ENCODE data around the gene ZBTB48.

ZBTB48 gene

DNA sequence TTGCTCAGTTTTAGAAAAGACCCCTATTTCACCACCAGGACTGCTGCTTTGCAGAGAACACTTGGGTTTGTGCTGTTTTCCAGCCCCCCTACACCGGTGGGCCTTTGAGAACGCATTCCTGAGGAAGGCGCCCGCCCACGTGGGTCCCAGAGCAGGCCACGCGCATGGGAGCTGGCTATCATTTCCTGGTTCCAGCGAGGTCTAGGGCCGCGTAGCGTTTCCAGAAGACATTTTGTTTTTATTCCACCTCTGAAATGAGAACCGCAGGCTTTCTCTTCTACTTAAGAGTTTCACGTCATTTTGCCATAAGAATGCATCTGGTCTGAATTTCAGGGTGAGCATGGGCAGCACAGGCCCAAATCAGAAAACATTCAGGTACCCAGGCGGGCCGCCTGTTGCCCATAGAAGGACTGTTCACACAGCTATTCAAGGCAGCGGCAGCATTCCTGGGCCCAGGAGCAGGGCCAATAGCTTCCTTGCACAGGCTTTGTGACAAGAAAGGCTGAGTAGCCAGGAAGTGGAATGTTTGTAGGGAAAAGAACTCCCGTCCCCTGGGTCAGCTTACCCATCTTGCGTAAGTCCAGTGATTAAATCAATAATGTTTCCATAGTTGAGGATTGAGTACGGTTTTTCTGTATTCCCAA lies 24.2 kb downstream of the ZBTB48 start:
- DNase-seq (ENCODE audit: low read depth in 2 of 3, low spot score in 1 of 3) = no peak

DNA sequence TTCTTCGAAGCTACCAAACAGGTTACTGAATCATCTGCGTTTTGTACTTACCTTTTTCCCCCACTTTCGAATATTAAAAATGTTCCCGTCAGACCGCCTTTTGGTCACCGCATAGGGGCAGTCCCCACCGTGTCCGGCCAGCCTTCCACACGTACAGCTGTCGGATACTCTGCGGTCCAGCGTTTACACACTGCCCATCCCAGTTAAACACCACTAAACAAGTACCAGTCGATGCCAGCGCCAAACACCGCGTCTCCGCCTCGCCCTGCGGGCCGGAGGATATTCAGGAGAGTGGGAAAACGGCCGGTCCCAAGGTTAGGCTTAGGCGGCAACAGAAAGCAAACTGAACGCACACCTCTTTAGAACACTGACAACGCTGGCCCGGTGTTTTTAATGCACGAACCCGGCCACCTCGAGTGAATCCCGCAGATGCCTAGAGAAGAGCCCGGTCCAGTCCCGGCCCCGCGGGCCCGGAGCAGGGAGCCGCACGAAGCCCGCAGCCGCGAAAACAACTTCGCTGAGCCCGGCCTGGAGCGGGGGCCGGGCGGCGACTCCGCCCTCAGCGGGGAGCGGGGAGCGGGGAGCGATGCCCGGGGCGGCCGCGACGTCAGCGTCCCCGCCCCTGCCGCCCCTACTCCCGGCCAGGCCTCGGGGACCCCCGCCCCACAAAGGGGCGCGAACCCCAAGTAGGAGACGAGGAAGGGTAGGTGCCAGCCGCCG lies 33.0 kb downstream of the ZBTB48 start:
- DNase-seq (ENCODE audit: low read depth in 2 of 3, low spot score in 1 of 3) = no peak

DNA sequence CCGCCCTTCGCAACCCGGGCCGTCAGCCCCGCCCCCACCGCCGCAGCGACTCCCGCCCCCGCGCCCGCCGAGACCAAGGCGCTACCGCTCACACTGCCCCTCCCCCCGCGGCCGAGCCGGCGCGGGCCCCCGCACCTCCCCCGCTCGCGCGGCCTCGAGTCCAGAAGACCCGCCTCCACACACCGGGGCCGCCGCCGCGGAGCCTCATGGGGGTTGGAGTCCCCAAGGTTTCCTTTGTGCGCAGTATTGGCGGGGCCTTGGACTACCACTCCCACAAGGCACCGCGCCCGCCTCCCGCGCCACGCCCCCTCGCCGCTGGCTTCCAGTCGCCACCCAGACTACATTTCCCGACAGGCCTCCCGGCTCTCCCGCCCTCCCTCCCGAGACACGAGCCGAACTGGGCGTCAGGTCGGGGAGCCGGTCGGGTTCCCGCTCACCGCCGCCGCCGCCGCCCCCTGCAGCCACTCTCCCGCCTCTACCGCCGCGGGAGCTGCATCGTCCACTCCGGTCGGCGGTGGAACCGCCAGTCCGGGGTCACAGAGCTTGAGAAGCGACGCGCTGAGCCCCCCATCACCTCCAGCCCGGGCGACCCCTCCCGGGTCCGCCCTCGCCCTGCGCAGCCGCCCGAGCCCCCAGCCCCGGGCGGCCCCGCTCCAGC lies 33.7 kb downstream of the ZBTB48 start, which contains the start of gene PHF13:
Gene PHF13 (plus strand): TSS at position 371 of the 658 bp plus-strand sequence. CDS start 336 bp downstream, outside the sequence.
- DNase-seq (ENCODE audit: low read depth in 2 of 3, low spot score in 1 of 3) = peak; percentile 99 to 100 (median 100)

DNA sequence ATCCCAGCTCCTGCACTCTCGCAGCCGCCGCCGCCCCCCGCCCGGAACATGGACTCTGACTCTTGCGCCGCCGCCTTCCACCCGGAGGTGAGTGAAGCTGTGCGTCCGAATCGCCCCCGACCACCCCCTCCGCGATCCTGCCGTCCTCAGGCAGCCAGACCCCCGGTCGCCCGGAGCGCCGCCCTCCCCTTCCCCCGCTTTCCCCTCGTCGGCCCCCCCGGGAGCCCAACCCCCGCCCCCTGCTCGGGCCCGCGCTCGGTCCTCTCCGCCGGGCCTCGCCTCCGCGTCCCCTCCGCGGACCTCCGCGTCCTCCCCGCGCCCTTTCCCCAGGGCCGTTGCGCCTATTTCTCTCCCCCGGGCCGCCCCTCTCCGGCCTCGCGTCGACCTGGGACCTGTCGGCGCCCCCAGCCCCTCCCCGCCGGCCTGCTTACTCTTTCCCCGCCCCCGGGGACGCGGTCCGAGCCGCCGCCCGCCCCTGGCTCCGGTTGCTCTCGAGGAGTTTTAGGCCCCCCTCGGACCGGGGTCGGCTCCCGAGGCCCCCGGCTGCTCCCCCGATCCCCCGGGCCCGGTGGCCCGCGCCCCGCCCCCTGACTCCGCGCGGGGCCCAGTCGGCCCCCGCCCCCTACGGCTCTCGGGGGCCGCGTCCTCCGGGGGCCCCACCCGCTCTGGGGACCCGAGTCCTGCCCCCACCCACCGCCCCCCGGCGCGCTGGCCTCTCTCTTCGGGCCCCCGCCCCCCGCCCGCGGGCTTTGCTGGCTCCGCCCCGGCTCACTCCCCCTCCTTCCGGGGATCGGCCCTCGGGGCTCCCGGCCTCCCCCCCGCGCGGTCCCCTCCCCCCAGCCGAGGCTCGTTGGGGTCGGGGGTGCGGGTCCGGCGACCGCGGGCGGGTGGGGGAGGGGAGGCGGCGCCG lies 34.5 kb downstream of the ZBTB48 start:
- peak in 1 of 3 donors; percentile 45 for DNase-seq (ENCODE audit: low read depth in 2 of 3, low spot score in 1 of 3)

DNA sequence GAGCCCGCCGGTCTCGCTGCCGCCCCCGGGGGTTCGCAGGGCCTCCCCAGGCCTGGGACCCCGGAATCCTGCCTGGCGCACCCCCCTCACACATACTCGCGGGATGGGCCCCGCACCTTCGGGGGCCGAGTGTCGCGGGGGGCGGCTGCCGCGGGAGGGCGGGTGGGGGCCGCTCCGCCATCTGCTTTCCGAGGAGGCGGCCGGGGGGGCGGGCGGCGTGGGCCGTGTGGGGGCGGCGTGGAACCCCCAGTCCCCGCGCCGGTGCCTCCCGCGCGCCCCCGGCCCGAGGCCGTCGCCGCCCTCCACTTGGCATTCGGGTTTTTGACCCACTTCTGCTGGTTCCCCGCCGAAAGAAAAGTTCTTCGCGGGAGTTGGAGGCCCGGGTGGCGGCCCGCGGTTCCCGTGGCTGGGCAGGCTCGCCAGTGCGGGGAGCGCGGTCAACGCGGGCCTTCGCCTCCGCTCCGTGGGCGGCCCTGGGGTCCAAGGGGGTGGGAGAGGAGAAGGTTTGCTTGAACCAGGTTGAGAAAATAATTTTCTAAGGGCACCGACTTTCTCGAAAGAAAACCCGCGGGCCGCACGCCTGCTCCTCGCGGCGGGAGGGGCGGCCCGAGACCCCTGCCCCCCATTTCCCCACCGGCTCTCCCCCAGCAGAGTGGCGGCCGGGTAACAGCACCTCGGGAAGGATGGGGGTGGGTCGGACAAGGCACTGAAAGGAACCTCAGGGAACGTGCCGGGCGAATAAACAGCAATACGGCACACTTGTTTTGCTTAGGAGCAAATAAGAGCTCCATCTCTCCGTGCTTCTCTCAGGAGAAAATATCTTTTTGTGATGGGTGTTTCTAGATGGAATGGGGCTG lies 35.4 kb downstream of the ZBTB48 start:
- DNase-seq (ENCODE audit: low read depth in 2 of 3, low spot score in 1 of 3) = no peak

DNA sequence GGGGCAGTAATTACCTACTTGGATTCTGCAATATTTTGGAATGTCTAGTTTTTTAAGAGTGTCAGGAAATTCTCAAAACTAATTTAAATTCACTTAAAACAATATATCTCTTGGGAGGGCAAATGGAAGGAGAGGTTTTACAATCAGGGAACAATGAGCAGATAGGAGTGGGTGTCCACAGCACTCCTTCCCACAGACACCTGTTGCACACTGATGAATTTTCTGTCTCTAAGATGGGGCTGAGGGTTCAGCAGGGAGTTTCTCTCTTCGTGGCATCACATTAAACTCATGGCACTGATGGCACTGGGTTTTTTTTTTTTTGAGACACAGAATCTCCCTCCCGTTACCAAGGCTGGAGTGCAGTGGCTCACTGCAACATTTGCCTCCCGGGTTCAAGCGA lies 39.3 kb downstream of the ZBTB48 start:
- no peak for DNase-seq (ENCODE audit: low read depth in 2 of 3, low spot score in 1 of 3)

DNA sequence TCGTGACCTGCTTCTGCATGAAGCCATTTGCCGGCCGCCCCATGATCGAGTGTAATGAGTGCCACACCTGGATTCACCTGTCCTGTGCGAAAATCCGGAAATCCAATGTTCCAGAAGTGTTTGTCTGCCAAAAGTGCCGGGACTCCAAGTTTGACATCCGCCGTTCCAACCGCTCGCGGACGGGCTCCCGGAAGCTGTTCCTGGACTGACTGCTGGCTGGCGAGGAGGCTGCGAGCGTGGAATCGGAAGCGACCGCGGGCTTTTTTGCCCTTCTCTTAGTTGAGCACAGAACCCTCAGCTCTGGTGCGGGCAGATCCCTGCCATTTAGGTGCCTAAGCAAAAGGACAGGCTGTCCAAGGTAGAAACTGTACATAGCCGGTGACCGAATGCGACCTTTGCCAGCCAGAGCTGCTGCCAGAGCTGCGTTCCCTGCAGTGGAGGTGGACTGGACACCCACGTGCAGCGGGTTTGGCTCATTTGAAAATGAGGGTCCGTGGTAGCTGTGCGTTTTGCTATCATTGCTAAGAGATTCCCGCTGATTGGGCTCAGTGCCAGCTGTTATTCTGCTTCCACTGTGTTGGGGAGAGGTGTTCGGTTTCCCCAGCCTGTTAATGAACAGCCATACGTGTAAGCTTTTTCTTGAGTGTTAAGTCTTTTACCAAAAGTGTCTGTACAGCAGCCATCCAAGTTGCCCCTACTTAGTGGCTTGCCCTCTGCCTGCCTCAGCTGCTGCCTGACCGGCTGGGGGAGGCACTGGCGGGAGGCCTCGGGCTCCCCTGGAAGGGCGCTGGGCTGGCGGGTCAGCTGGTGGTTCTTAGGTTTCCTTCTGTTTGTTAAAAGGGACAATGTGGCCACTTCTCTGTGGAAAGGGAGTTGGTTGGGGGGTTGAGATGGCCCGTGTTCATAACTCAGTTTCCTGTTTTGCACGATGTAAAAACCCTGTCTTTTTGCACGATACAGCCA lies 41.9 kb downstream of the ZBTB48 start:
- DNase-seq (ENCODE audit: low read depth in 2 of 3, low spot score in 1 of 3) = no peak

DNA sequence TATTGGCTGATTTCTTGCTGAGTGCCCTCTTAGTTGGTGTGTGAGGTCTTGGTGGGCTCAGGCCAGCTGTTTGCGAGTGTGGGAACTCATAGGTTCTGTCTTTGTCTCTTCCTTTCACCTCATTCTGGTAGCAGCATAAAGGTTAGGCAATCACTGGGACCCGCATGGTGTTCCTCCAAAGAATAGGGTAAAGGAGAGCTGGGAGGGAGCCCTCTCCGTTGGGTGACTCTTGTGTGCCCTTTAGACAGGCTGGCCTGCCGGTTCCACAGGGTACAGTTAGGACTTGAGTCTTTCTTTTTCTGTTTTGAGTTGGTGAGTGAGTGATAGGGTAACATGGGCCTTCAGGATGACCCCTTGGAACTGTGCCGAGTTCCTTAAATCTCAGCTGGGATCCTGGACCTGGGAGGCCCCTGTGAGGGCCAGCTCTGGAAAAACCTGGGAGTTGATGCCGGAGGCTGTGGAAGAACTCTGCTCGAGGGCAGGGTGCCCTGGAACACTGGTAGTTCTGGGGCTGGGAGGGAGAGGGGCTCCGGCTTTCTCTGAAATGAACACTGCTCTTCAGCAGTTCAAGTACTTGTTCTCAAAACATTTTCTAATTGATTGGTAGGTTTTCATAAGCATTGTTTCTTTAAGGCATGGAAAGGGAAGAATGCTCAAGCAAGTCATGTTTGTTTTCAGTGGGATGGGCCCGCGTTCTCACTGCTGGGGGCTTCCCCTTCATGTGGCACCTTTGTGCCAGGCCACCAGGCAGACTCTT lies 42.8 kb downstream of the ZBTB48 start:
- DNase-seq (ENCODE audit: low read depth in 2 of 3, low spot score in 1 of 3) = no peak

DNA sequence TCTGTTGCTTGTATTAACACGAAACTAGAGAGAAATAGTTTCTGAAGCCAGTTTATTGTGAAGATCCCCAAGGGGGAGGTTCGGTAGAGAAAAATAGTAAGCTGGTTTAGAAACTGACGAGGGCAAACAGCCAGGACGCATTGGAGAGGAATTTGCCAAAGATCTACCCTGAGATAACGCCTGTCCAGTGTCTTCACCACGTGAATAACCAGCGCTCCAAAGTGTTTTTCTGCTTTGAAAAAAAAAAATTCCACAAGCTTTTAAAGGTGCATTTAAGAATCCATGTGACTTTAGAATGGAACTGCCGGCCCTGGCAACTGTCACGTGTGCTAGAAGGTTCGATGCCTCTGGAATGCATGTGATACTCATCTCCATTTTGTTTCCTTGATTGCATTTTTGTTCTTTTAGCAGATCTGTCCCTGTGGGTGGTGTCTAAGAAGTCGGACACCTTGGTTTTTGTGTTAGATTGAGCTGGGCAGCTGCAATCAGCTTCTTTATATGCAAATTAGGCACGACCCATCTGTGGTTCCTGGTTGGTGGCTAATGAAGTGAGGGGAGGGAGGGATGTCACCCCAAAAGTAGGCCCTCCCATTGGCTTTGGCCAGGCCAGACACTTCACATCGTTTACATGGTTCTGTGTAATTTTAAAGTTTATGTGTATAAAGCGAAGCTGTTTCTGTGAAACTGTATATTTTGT lies 43.6 kb downstream of the ZBTB48 start:
- DNase-seq (ENCODE audit: low read depth in 2 of 3, low spot score in 1 of 3) = no peak

DNA sequence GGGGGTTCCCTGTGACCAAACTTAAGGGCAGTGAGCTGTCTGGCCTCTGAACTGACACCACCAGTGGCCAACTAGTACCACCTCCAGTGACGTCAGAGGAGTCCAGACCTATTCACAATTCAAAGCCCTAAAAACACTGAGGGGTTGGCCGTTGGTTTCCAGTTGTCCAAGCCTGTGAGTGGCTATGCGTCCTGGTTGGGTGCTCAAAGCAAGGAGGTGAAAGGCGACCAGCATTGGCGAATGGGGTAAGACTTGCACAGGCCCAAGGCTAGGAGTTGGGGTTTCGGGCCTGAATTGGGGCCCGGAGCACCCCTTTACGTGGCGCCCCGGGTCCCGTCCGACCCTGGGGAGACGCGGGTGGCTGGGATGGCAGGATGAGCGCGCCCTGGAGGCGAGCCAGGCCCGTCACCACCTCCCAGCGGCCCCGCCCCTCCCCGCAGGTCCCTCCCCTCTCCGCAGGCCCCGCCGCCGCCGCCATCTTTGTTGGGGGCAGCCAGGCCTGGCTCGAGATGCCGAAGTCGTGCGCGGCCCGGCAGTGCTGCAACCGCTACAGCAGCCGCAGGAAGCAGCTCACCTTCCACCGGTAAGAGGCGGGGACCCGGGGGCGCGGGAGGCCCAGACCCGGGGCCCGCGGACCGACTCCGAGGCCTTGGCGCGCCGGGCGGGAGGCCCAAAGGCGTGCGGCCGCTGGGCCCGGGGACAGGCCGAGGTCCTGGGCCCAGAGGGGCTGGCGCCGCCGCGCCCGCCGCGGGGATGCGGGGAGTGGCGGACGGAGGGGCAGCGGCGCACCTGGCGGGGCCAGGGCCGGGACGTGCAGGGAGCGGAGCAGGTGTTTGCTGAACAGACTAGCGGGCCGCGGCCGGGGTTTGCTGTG lies 45.2 kb downstream of the ZBTB48 start, which contains the start of gene THAP3:
Gene THAP3 (plus strand): TSS at position 159 of the 874 bp plus-strand sequence. CDS start 351 bp downstream, at position 510.
- DNase-seq (ENCODE audit: low read depth in 2 of 3, low spot score in 1 of 3) = peak; percentile 76 to 88 (median 82)

DNA sequence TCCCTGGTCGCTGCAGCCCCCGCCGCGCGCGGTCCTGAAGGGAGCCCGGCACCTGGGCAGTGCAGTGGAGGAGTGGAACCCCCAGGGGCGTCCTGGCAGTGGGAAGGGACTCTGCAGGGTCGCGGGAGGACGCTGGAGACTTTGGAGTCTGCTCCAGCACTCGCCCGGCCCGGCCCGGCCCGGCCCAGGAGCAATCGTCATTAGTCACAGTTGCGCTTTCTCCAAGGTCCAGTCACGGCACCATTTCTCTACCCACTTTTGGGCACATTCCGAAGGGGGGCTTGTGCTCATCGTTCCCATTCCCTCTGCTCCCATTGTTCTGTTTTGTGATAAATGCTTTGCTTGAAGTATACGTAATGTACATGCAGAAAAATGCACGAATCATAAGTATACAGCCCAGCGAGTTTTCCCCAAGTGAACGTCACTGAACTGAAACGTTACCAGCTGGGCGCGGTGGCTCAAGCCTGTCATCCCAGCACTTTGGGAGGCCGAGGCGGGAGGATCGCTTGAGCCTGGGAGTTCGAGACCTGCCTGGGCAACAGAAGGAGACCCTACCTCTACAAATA lies 45.9 kb downstream of the ZBTB48 start:
- DNase-seq (ENCODE audit: low read depth in 2 of 3, low spot score in 1 of 3) = no peak

DNA sequence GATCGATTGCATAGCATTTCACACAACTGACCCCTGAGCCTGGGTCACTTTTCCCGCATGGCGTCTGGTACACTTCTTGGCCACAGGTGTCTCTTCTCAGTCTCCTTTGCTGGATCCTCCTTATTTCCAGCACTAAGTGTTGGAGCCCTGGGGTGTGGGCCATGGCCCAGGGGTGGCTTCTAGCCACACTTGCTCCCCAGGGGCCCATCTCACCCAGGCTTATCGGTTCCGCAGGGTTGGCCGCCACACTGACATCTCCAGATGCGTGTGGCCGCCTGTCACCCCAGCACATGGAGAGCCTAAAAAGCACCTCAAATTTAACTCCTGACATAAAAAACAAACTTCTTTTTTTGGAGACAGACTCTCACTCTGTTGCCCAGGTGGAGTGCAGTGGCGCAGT lies 47.2 kb downstream of the ZBTB48 start:
- DNase-seq (ENCODE audit: low read depth in 2 of 3, low spot score in 1 of 3) = no peak

DNA sequence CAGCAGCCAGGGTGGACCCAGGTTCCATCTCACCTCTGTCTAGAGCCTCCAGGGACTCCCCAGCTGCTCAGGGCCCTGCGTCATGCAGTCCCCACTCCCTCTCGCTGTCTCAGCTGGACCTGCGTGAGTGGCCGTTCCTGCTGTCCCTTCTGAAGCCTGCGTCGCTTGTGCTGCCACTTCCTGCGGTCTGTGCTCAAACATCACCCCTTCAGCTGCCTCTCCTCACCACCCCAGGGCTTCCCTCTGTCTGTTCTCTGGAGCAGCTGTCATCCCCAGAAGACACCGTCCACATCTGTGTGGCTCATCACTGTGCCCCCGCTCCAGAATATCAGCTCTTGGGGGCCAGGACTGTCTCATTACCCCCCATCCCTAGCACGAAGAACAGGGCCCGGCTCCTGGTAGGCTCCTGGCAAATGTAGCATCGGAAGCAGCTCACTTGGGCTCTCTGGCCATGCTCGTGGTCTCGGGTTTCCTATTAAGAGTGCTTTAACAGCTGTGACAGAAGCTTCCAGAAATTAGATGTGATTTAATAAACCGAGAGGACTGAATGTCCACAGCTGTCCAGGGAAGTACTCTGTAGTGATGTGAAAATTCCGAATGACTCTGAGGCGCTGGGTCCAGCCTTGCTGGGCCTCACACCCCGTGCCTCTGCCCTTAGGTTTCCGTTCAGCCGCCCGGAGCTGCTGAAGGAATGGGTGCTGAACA lies 48.2 kb downstream of the ZBTB48 start:
- no peak for DNase-seq (ENCODE audit: low read depth in 2 of 3, low spot score in 1 of 3)

DNA sequence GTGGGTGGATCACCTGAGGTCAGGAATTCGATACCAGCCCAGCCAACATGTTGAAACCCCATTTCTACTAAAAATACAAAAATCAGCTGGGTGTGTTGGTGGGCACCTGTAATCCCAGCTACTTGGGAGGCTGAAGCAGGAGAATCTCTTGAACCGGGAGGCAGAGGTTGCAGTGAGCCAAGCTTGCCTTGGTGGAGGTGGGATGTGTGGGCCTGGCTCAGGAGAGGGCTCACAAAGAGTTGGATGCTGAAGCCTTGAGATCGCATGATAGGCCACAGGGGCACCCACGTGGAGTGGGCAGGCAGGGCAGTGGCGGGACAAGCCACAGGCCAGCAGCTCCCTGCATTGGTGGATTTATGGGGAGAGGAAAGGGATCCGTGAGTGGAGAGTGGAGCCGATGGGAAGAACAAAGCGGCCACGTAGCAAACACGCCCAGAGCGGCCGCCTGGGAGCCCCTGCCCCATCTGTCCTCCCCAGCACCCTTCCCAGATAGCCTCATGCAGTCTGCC lies 49.2 kb downstream of the ZBTB48 start:
- DNase-seq (ENCODE audit: low read depth in 2 of 3, low spot score in 1 of 3) = no peak

DNA sequence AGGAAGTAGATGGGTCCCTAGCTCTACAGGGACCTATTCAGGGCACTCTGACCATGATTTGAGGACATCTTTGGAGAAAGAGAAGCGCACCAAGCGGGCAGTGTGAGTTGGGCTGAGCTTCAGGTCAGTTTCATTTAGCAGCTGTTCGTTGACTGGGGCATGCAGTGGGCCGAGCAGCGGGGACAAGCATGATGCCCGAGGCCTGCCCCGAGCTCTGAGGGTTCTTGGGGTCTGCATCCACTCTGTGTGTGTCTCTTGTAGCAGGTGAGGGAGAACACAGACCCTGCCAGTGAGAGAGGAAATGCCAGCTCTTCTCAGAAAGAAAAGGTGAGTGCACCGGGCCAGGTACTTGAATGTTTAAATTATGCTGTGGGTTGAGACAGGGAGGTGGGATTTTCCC lies 50.2 kb downstream of the ZBTB48 start:
- DNase-seq (ENCODE audit: low read depth in 2 of 3, low spot score in 1 of 3) = no peak
